Measurements from ENCODE around the gene SPIC.

GRCh38 chr12:101439236-101439635 is 35.9 kb upstream of the SPIC start:
- no peak for TF ChIP-seq USF2 (IDR thresholded peaks at IDR 0.05)
- TF ChIP-seq JUN (IDR thresholded peaks at IDR 0.05) = no peak
